KMS-11 (cell line): Measurements from ENCODE around the gene KDM4B.

Experiments
- H2AFZ ChIP-seq: fragments of 200-600 bp; sonication (generic); 2 replicates; pipeline ENCODE4 v1.6.1; 2016; ENCODE audit warnings: antibody characterized with exemption, mixed run types, low read depth
- H3K27ac ChIP-seq: fragments of 200-600 bp; sonication (generic); 2 replicates; pipeline ENCODE4 v1.6.1; 2016; ENCODE audit warnings: mild to moderate bottlenecking, mixed run types
- H3K27me3 ChIP-seq: fragments of 200-600 bp; sonication (generic); 2 replicates; pipeline ENCODE4 v1.6.1; 2017; ENCODE audit warnings: mild to moderate bottlenecking, low read depth, mixed run types, moderate library complexity; ENCODE audit not compliant: insufficient read depth
- H3K36me3 ChIP-seq: fragments of 200-600 bp; sonication (generic); 2 replicates; pipeline ENCODE4 v1.6.1; 2017; ENCODE audit warnings: mild to moderate bottlenecking, mixed run types; ENCODE audit not compliant: insufficient read depth
- H3K4me1 ChIP-seq: fragments of 200-600 bp; sonication (generic); 2 replicates; pipeline ENCODE4 v1.6.1; 2016; ENCODE audit warnings: mild to moderate bottlenecking, low read depth, mixed run types; ENCODE audit not compliant: poor library complexity, severe bottlenecking
- H3K4me2 ChIP-seq: fragments of 200-600 bp; sonication (generic); 2 replicates; pipeline ENCODE4 v1.7.0; 2016; ENCODE audit warnings: mild to moderate bottlenecking, mixed run types
- H3K4me3 ChIP-seq: fragments of 200-600 bp; sonication (generic); IDR thresholded peaks from 2 replicates; pipeline ENCODE4 v1.6.1; 2017; ENCODE audit warnings: low read depth, low read length, mixed read lengths; ENCODE audit not compliant: insufficient read depth
- H3K79me2 ChIP-seq: fragments of 200-600 bp; sonication (generic); 2 replicates; pipeline ENCODE4 v1.6.1; 2016; ENCODE audit warnings: low read depth, mixed run types; ENCODE audit not compliant: insufficient read depth
- H3K9ac ChIP-seq: fragments of 200-600 bp; sonication (generic); 2 replicates; pipeline ENCODE4 v1.6.1; 2016; ENCODE audit warnings: mild to moderate bottlenecking, mixed run types
- H4K20me1 ChIP-seq: fragments of 200-600 bp; sonication (generic); 2 replicates; pipeline ENCODE4 v1.6.1; 2016; ENCODE audit warnings: mild to moderate bottlenecking, mixed run types; ENCODE audit not compliant: insufficient read depth
- CTCF ChIP-seq: fragments of 200-600 bp; sonication (generic); conservative IDR thresholded peaks from 2 replicates; pipeline ENCODE4 v1.6.1; 2017; ENCODE audit warnings: low read depth, mild to moderate bottlenecking, antibody characterized with exemption, low read length, moderate library complexity, mixed read lengths

Gene KDM4B

GRCh38 chr19:5078182-5078581, 109.3 kb downstream of the KDM4B start:
- H3K4me1 ChIP-seq, result no peaks in the 10 kb centered on the region
- H3K9ac ChIP-seq, result no peak overlapping the region
- no peak overlapping the region for H3K4me3 ChIP-seq
- H3K4me2 ChIP-seq, result no peak overlapping the region
- H2AFZ ChIP-seq, result no peak overlapping the region
- no peak for TF ChIP-seq CTCF
- H3K27me3 ChIP-seq, result no peaks in the 10 kb centered on the region
- no peaks in the 10 kb centered on the region for H4K20me1 ChIP-seq
- H3K36me3 ChIP-seq, result 0 out of 2 replicates have a peak, but pooled peaks cover 4% of the 10 kb centered on the region
- H3K79me2 ChIP-seq, result no peaks in the 10 kb centered on the region
- H3K27ac ChIP-seq, result no peak overlapping the region

GRCh38 chr19:5078666-5079065, 109.8 kb downstream of the KDM4B start:
- H3K27me3 ChIP-seq, result no peaks in the 10 kb centered on the region
- H3K27ac ChIP-seq, result no peak overlapping the region
- H3K4me3 ChIP-seq, result no peak overlapping the region
- no peaks in the 10 kb centered on the region for H3K79me2 ChIP-seq
- H2AFZ ChIP-seq, result no peak overlapping the region
- no peak overlapping the region for H3K9ac ChIP-seq
- H3K4me2 ChIP-seq, result no peak overlapping the region
- no peak for TF ChIP-seq CTCF
- 0 out of 2 replicates have a peak, but pooled peaks cover 4% of the 10 kb centered on the region for H3K36me3 ChIP-seq
- no peaks in the 10 kb centered on the region for H3K4me1 ChIP-seq
- no peaks in the 10 kb centered on the region for H4K20me1 ChIP-seq

GRCh38 chr19:5079071-5079774, 110.3 kb downstream of the KDM4B start:
- Histone ChIP-seq H3K4me1 (no peaks in the 10 kb centered on the region), H3K27ac (no peak overlapping the region), H3K4me3 (no peak overlapping the region), H3K4me2 (no peak overlapping the region), H3K9ac (no peak overlapping the region), H3K27me3 (no peaks in the 10 kb centered on the region), H2AFZ (no peak overlapping the region), H3K79me2 (no peaks in the 10 kb centered on the region), H3K36me3 (0 out of 2 replicates have a peak, but pooled peaks cover 4% of the 10 kb centered on the region), H4K20me1 (no peaks in the 10 kb centered on the region)
- TF ChIP-seq CTCF, result no peak

GRCh38 chr19:5080030-5080654, 111.2 kb downstream of the KDM4B start:
- H3K4me1 ChIP-seq, result no peaks in the 10 kb centered on the region
- no peaks in the 10 kb centered on the region for H3K79me2 ChIP-seq
- H3K4me3 ChIP-seq, result no peak overlapping the region
- H2AFZ ChIP-seq, result no peak overlapping the region
- no peaks in the 10 kb centered on the region for H3K27me3 ChIP-seq
- H3K4me2 ChIP-seq, result no peak overlapping the region
- TF ChIP-seq CTCF, result no peak
- no peaks in the 10 kb centered on the region for H4K20me1 ChIP-seq
- H3K27ac ChIP-seq, result no peak overlapping the region
- H3K36me3 ChIP-seq, result 0 out of 2 replicates have a peak, but pooled peaks cover 4% of the 10 kb centered on the region
- no peak overlapping the region for H3K9ac ChIP-seq
